Nephron (organoid): Measurements from ENCODE around the gene BCO2.
A peak's percentile ranks its signal among the peaks of the same experiment; 100 is the strongest.

ENCODE experiments used
- H3K27ac Mint-ChIP-seq, 3 experiments: 2 replicates each; pipeline ENCODE4 v1.8.0; 2020; ENCODE audit warnings: mixed read lengths in 3 of 3, mild to moderate bottlenecking in 2 of 3, moderate library complexity in 1 of 3
- H3K27me3 Mint-ChIP-seq: 2 replicates; pipeline ENCODE4 v1.8.0; 2021; ENCODE audit warnings: low read depth, mild to moderate bottlenecking, moderate library complexity, mixed read lengths
- H3K36me3 Mint-ChIP-seq: 2 replicates; pipeline ENCODE4 v1.8.0; 2020; ENCODE audit warnings: low read depth, mixed read lengths
- H3K4me1 Mint-ChIP-seq: 2 replicates; pipeline ENCODE4 v1.8.0; 2020; ENCODE audit warnings: mixed read lengths
- H3K4me3 Mint-ChIP-seq, 3 experiments: 2 replicates each; pipeline ENCODE4 v1.8.0; 2020; ENCODE audit warnings: mild to moderate bottlenecking in 3 of 3, mixed read lengths in 3 of 3, moderate library complexity in 2 of 3
- H3K9me3 Mint-ChIP-seq: 2 replicates; pipeline ENCODE4 v1.8.0; 2020; ENCODE audit warnings: mixed read lengths
- CTCF ChIP-seq, 3 experiments: fragments of 200-600 bp; sonication (generic); IDR thresholded peaks; one replicate each; pipeline ENCODE4 v1.5.0; 2021; ENCODE audit warnings: antibody characterized with exemption in 3 of 3; ENCODE audit not compliant: unreplicated experiment in 3 of 3

The BCO2 gene

GRCh38 chr11:112260490-112260889 lies 85.2 kb downstream of the BCO2 start, which contains the start of gene PLET1:
Gene PLET1, minus strand, starts transcription at chr11:112260860. Its CDS starts 271 bp downstream, at chr11:112260589.
- no peak for TF ChIP-seq CTCF (IDR thresholded peaks at IDR 0.05; ENCODE audit: unreplicated experiment in 3 of 3)
- no peak within 1 kb of the TSS for H3K4me3 Mint-ChIP-seq
- no peak within 1 kb of the TSS for H3K27ac Mint-ChIP-seq
- no peaks in the 10 kb centered on the region for H3K9me3 Mint-ChIP-seq
- H3K36me3 Mint-ChIP-seq, result no peaks in the 10 kb centered on the region
- no peaks in the 10 kb centered on the region for H3K4me1 Mint-ChIP-seq
- H3K27me3 Mint-ChIP-seq, result no peaks in the 10 kb centered on the region

- no peak overlapping the region for H3K4me3 Mint-ChIP-seq
- no peak for TF ChIP-seq CTCF (IDR thresholded peaks at IDR 0.05; ENCODE audit: unreplicated experiment in 3 of 3)
- peak overlapping the region in 2 of 3 experiments; percentile 43 to 58 for H3K27ac Mint-ChIP-seq
- no peaks in the 10 kb centered on the region for H3K27me3 Mint-ChIP-seq
- H3K4me1 Mint-ChIP-seq, result peaks cover 14% of the 10 kb centered on the region
- H3K9me3 Mint-ChIP-seq, result no peaks in the 10 kb centered on the region
- no peaks in the 10 kb centered on the region for H3K36me3 Mint-ChIP-seq
These were observed 90.5 kb downstream of the BCO2 start for GRCh38 chr11:112265659-112266409.

GRCh38 chr11:112266410-112266778 lies 91.1 kb downstream of the BCO2 start:
- Mint-ChIP-seq H3K4me3 (no peak overlapping the region), H3K27me3 (no peaks in the 10 kb centered on the region), H3K4me1 (peaks cover 14% of the 10 kb centered on the region), H3K9me3 (no peaks in the 10 kb centered on the region), H3K36me3 (no peaks in the 10 kb centered on the region), H3K27ac (peak overlapping the region in 2 of 3 experiments; percentile 43 to 58)
- TF ChIP-seq CTCF (IDR thresholded peaks at IDR 0.05; ENCODE audit: unreplicated experiment in 3 of 3), result no peak

- H3K4me3 Mint-ChIP-seq, result no peak overlapping the region
- H3K4me1 Mint-ChIP-seq, result peaks cover 14% of the 10 kb centered on the region
- H3K27me3 Mint-ChIP-seq, result no peaks in the 10 kb centered on the region
- peak overlapping the region in 1 of 3 experiments; percentile 6 for H3K27ac Mint-ChIP-seq
- no peaks in the 10 kb centered on the region for H3K36me3 Mint-ChIP-seq
- no peak for TF ChIP-seq CTCF (IDR thresholded peaks at IDR 0.05; ENCODE audit: unreplicated experiment in 3 of 3)
- H3K9me3 Mint-ChIP-seq, result no peaks in the 10 kb centered on the region
These were observed 91.9 kb downstream of the BCO2 start for GRCh38 chr11:112267188-112267591.

GRCh38 chr11:112268406-112268805 lies 93.1 kb downstream of the BCO2 start:
- peaks cover 3% of the 10 kb centered on the region for H3K27me3 Mint-ChIP-seq
- H3K36me3 Mint-ChIP-seq, result no peaks in the 10 kb centered on the region
- TF ChIP-seq CTCF (IDR thresholded peaks at IDR 0.05; ENCODE audit: unreplicated experiment in 3 of 3), result no peak
- H3K9me3 Mint-ChIP-seq, result no peaks in the 10 kb centered on the region
- H3K4me1 Mint-ChIP-seq, result peaks cover 14% of the 10 kb centered on the region
- H3K4me3 Mint-ChIP-seq, result no peak overlapping the region
- no peak overlapping the region for H3K27ac Mint-ChIP-seq
